Endothelial cell (in vitro differentiated cells): ENCODE data around the gene UTF1. TPM values are rescaled to one million over a fixed set of nuclear protein-coding genes. Genes with fewer than 3 reads are reported as not detected.

Experiments used
- DNase-seq: peaks from one replicate; pipeline ENCODE4 v3.0.0; 2021; ENCODE audit warnings: low spot score
- H3K27ac Mint-ChIP-seq: one replicate; pipeline ENCODE4 v1.8.0; 2021; ENCODE audit warnings: mixed read lengths, inconsistent platforms; ENCODE audit not compliant: unreplicated experiment
- H3K27me3 Mint-ChIP-seq: one replicate; pipeline ENCODE4 v1.8.0; 2021; ENCODE audit warnings: mild to moderate bottlenecking, moderate library complexity, mixed read lengths, inconsistent platforms; ENCODE audit not compliant: unreplicated experiment
- H3K36me3 Mint-ChIP-seq: one replicate; pipeline ENCODE4 v1.8.0; 2021; ENCODE audit warnings: mild to moderate bottlenecking, low read depth, mixed read lengths, inconsistent platforms; ENCODE audit not compliant: unreplicated experiment
- H3K4me1 Mint-ChIP-seq: one replicate; pipeline ENCODE4 v1.8.0; 2021; ENCODE audit warnings: mild to moderate bottlenecking, mixed read lengths, inconsistent platforms; ENCODE audit not compliant: unreplicated experiment
- H3K4me3 Mint-ChIP-seq: one replicate; pipeline ENCODE4 v1.8.0; 2021; ENCODE audit warnings: mild to moderate bottlenecking, mixed read lengths, inconsistent platforms; ENCODE audit not compliant: unreplicated experiment
- H3K9me3 Mint-ChIP-seq: one replicate; pipeline ENCODE4 v1.8.0; 2021; ENCODE audit warnings: mixed read lengths, inconsistent platforms; ENCODE audit not compliant: unreplicated experiment
- CTCF ChIP-seq: fragments of 200-600 bp; sonication (generic); IDR thresholded peaks from one replicate; pipeline ENCODE4 v1.5.0; 2021; ENCODE audit warnings: antibody characterized with exemption; ENCODE audit not compliant: unreplicated experiment
- total RNA-seq: library from RNA; stranded (reverse); fragmentation: NEBNext Ultra II Directional; extraction: Animal tissue kit (Norgen Biotek cat#: 25700); gene quantifications from one replicate; pipeline ENCODE4 v1.2.1, GENCODE V29; 2021; ENCODE audit not compliant: unreplicated experiment

UTF1 gene
- total RNA-seq, 1 donor from 2014 or later: 0.38 TPM

GRCh38 chr10:133245439-133246235 is 15.6 kb downstream of the UTF1 start:
- DNase-seq: no peak
- TF ChIP-seq CTCF: no peak
- H3K9me3 Mint-ChIP-seq: no peaks in the 10 kb centered on the region
- H3K36me3 Mint-ChIP-seq: no peaks in the 10 kb centered on the region
- H3K27me3 Mint-ChIP-seq: peaks cover 19% of the 10 kb centered on the region
- H3K4me1 Mint-ChIP-seq: no peaks in the 10 kb centered on the region
- H3K27ac Mint-ChIP-seq: no peak overlapping the region
- H3K4me3 Mint-ChIP-seq: no peak overlapping the region

- no peak for TF ChIP-seq CTCF
Measured at GRCh38 chr10:133246236-133246626, 16.2 kb downstream of the UTF1 start.

GRCh38 chr10:133247681-133248333 is 17.8 kb downstream of the UTF1 start:
- TF ChIP-seq CTCF: no peak
- no peak overlapping the region for H3K27ac Mint-ChIP-seq
- peaks cover 19% of the 10 kb centered on the region for H3K27me3 Mint-ChIP-seq
- H3K4me3 Mint-ChIP-seq: no peak overlapping the region
- H3K36me3 Mint-ChIP-seq: no peaks in the 10 kb centered on the region
- no peaks in the 10 kb centered on the region for H3K9me3 Mint-ChIP-seq
- H3K4me1 Mint-ChIP-seq: no peaks in the 10 kb centered on the region
- no peak for DNase-seq

More at GRCh38 chr10:133246236-133246626, 16.2 kb downstream of the UTF1 start:
- no peak overlapping the region for H3K4me3 Mint-ChIP-seq
- no peak for DNase-seq
- no peak overlapping the region for H3K27ac Mint-ChIP-seq
- peaks cover 18% of the 10 kb centered on the region for H3K27me3 Mint-ChIP-seq
- no peaks in the 10 kb centered on the region for H3K9me3 Mint-ChIP-seq
- no peaks in the 10 kb centered on the region for H3K4me1 Mint-ChIP-seq
- H3K36me3 Mint-ChIP-seq: no peaks in the 10 kb centered on the region

- no peaks in the 10 kb centered on the region for H3K9me3 Mint-ChIP-seq
- H3K4me3 Mint-ChIP-seq: no peak overlapping the region
- no peak overlapping the region for H3K27ac Mint-ChIP-seq
- no peaks in the 10 kb centered on the region for H3K4me1 Mint-ChIP-seq
- no peaks in the 10 kb centered on the region for H3K36me3 Mint-ChIP-seq
- TF ChIP-seq CTCF: no peak
- peaks cover 17% of the 10 kb centered on the region for H3K27me3 Mint-ChIP-seq
- no peak for DNase-seq
Measured at GRCh38 chr10:133248334-133248715, 18.3 kb downstream of the UTF1 start.
